ENCODE results near the gene DLEC1.

The DLEC1 gene

DNA sequence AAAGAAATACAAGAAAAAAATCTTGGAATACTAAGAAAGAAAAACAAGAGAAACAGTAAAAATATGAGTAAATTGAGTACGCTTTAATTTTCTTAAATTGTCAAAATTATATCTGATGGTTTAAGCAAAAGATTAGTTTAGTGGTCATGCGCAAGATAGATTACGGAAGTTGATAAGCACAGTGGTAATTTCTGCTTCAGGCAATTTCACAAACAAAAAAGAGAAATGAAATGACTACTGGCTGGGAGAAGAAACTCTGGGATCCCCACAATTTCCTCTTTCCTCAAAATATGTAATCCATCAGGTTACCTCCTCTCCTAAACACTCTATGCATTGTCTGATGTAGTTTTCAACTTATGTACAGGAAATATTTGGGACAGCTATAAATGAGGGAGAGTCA, 108.4 kb downstream of the DLEC1 start:
- H3K27ac ChIP-seq: no peak overlapping the region
- CTCF ChIA-PET: interaction anchor here (0.6 kb wide), 1 partner anchor 188 kb away, joined by 3 read pairs; no protein-coding TSS in a partner anchor
- POLR2A ChIA-PET (ENCODE audit: low non-redundant PET): no interaction called here
- no peak for DNase-seq (ENCODE audit: low spot score)
- TF ChIP-seq CTCF (conservative IDR thresholded peaks at IDR 0.05; ENCODE audit: low read depth): no peak

DNA sequence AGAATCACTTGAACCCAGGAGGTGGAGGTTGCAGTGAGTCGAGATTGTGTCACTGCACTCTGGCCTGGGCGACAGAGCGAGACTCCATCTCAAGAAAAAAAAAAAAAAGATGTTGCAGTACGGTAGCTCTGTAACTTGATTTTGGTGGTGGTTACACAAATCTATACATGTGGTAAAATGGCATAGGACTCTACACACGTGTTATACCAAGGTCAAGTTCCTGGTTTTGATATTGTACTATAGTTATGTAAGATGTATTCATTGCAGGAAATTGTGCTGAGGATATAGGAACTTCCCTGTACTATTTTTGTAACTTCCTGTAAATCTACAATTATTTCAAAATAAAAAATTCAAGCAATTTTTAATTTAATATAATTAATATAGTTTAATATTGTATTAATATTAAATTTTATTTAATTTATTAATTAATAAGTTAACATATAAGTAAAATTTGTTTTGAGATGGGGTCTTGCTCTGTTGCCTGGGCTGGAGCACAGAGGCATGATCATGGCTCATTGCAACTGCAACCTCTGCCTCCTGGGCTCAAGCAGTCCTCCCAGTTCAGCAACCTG, 109.4 kb downstream of the DLEC1 start:
- no peak overlapping the region for H3K27ac ChIP-seq
- DNase-seq (ENCODE audit: low spot score): no peak
- TF ChIP-seq CTCF (conservative IDR thresholded peaks at IDR 0.05; ENCODE audit: low read depth): no peak
- CTCF ChIA-PET: interaction anchor here (0.6 kb wide), 1 partner anchor 134 kb away, joined by 4 read pairs; no protein-coding TSS in a partner anchor
- POLR2A ChIA-PET (ENCODE audit: low non-redundant PET): no interaction called here

DNA sequence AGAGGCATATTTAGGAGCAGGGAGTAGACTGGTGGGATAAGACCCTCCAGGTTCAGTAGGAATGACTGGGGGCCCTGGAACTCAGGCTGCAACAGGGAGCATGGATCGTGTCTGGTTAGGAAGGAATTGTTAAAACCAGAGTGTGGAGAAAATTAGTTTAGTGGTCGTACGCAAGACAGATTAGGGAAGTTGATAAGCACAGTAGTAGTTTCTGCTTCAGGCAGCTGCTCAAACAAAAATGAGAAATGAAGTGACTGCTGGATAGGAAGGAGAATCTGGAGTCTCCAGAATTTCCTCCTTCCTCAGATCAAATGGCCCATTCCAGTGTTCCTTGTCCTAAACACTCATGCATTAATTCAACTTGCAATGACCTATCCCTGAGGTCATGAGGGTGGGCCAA, 110.7 kb downstream of the DLEC1 start:
- no peak for TF ChIP-seq CTCF (conservative IDR thresholded peaks at IDR 0.05; ENCODE audit: low read depth)
- ChIA-PET CTCF (no interaction called here), POLR2A (ENCODE audit: low non-redundant PET) (no interaction called here)
- DNase-seq (ENCODE audit: low spot score): no peak
- H3K27ac ChIP-seq: no peak overlapping the region

- ChIA-PET CTCF (interaction anchor here (0.5 kb wide), 1 partner anchor 20 kb away, joined by 3 read pairs; no protein-coding TSS in a partner anchor), POLR2A (ENCODE audit: low non-redundant PET) (no interaction called here)
Observed at GRCh38 chr3:38150780-38151528, 111.9 kb downstream of the DLEC1 start.

DNA sequence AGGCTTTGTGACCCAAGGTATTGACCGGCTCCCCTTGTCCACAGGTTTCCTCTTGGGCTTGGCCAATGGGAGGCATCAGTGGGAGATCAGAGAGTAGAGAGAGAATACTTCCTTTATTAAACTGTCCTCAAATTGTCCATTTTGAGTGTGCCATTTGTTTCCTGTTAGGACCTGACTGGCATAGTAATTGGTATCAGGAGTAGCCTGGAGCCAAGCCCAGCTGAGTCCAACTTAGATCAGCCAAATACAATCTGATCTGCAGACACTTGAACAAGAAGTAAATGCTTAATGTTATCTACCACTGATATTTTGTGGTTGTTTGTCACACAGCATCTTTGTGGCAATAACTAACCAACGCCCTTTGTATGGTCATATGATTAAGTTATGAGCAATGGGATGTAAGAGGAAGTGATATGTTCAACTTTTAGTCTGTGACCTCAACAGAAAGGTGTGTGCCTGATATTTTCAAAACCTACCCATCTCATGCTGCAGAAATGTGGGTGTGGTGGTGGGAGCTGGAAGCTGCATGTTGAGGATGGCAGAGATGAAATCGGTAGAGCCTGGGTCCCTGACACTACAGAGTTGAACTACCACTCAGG, 112.8 kb downstream of the DLEC1 start:
- no peak for TF ChIP-seq CTCF (conservative IDR thresholded peaks at IDR 0.05; ENCODE audit: low read depth)
- ChIA-PET POLR2A (ENCODE audit: low non-redundant PET) (no interaction called here), CTCF (no interaction called here)
- peak; percentile 59 for DNase-seq (ENCODE audit: low spot score)
- H3K27ac ChIP-seq: peak overlapping the region; percentile 65

More at GRCh38 chr3:38150780-38151528, 111.9 kb downstream of the DLEC1 start:
- H3K27ac ChIP-seq: peak overlapping the region; percentile 56; the same call in 1 of the 2 replicates
- TF ChIP-seq CTCF (conservative IDR thresholded peaks at IDR 0.05; ENCODE audit: low read depth): no peak
- no peak for DNase-seq (ENCODE audit: low spot score)

DNA sequence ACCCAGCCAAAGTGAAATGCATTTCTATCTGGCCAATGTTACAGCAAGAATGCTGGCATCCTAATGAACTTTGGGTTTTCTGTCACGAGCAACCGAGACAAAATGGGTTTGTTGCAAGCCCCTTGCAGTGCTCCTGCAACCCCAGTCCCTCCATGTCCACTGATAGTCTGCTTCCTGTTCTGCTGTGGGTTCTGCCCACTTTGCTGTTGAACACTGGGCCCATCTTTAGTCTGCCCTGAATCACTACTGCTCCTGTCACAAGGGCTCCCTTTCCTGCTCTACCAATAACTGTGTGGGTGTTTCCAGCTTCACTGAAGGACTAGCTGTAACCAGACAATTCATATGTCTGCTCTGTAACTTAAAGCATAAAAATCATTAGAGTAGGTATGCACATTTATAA, 113.6 kb downstream of the DLEC1 start:
- POLR2A ChIA-PET (ENCODE audit: low non-redundant PET): no interaction called here
- H3K27ac ChIP-seq: peak overlapping the region; percentile 65
- TF ChIP-seq CTCF (conservative IDR thresholded peaks at IDR 0.05; ENCODE audit: low read depth): no peak
- CTCF ChIA-PET: no interaction called here
- no peak for DNase-seq (ENCODE audit: low spot score)

Measured in RWPE1 (cell line).